KOPT-K1 (cell line): Measurements from ENCODE around the gene CELA1.

Source experiments
- H3K27ac ChIP-seq: fragments of 200-600 bp; sonication (generic); 2 replicates; pipeline ENCODE4 v1.5.1; 2016; ENCODE audit warnings: antibody characterized with exemption, mild to moderate bottlenecking, low read depth, low read length; ENCODE audit not compliant: poor library complexity, severe bottlenecking
- H3K36me3 ChIP-seq: fragments of 200-600 bp; sonication (generic); 2 replicates; pipeline ENCODE4 v1.5.1; 2017; ENCODE audit warnings: antibody characterized with exemption, mild to moderate bottlenecking, low read length, moderate library complexity; ENCODE audit not compliant: insufficient read depth
- H3K9me3 ChIP-seq: fragments of 200-600 bp; sonication (generic); 2 replicates; pipeline ENCODE4 v1.5.1; 2017; ENCODE audit warnings: antibody characterized with exemption, low read length, mild to moderate bottlenecking; ENCODE audit not compliant: insufficient read depth, poor library complexity, severe bottlenecking

CELA1 gene

DNA sequence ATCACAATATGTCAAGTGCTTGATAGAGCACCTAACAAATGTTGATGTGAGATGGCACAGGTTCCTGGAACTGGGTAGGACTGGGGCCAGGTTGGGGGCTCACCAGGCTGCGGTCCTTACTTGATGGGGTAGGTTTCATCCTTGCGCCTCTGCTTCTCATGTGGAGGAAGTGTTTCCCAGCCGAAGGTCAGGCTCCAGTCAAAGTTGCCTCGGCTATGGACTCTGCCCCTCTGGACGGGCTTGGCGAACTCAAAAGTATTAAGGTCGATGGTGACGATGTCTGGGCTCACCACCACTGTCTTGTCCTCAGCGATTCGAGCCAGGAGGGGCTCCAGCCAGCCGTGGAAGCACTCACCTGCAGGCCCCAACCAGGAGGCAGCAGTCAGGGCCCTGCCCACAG is 17.5 kb upstream of the CELA1 start:
- Histone ChIP-seq H3K27ac (no peak overlapping the region), H3K9me3 (no peaks in the 10 kb centered on the region), H3K36me3 (peaks cover 85% of the 10 kb centered on the region)

DNA sequence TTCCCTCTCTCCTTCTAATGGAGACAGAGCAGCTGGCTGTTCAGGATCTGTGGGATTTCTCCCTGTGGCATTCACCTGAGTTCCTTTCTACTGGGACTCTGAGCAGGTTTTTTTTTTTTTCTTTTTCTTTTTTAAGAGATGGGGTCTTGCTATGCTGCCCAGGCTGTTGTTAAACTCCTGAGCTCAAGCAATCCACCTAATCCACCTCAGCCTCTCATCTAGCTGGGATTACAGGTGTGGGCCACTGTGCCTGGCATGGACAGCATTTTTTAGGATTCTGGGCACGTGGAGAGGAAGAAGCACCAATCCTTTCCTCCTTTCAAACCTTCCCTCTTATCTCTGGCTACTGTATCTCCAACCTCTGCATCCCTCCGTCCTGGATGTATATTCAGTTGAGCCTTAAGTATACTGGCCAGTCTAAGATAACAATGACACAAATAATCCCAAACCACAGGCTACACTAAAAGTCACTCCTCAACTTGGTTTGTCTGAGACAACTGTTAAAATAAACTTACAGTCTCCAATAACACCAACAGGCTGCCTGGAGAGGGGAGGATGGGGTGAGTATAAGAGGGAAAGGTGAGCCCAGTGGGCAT is 16.4 kb upstream of the CELA1 start:
- H3K9me3 ChIP-seq, result no peaks in the 10 kb centered on the region
- peaks cover 94% of the 10 kb centered on the region for H3K36me3 ChIP-seq
- no peak overlapping the region for H3K27ac ChIP-seq

DNA sequence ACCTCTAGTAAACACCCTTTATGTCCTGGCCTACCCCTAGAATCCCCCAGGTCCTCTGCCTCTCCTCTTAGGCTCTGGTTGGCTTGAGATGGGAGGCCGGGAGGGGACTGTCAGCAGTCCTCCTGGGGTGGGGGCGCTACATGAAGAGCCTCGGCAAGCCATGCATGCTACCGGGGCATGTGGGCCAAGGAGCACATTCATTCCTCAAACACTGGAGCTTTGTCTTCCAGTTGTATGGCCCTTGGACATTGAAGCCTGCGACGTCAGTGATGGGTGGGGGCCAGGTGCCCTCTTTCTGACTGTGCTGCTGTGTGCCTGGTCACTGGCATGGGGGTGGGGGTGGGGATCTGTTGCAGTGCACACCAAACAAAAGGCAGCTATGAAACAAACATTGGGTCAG is 15.8 kb upstream of the CELA1 start:
- peaks cover 94% of the 10 kb centered on the region for H3K36me3 ChIP-seq
- H3K9me3 ChIP-seq, result no peaks in the 10 kb centered on the region
- H3K27ac ChIP-seq, result no peak overlapping the region

DNA sequence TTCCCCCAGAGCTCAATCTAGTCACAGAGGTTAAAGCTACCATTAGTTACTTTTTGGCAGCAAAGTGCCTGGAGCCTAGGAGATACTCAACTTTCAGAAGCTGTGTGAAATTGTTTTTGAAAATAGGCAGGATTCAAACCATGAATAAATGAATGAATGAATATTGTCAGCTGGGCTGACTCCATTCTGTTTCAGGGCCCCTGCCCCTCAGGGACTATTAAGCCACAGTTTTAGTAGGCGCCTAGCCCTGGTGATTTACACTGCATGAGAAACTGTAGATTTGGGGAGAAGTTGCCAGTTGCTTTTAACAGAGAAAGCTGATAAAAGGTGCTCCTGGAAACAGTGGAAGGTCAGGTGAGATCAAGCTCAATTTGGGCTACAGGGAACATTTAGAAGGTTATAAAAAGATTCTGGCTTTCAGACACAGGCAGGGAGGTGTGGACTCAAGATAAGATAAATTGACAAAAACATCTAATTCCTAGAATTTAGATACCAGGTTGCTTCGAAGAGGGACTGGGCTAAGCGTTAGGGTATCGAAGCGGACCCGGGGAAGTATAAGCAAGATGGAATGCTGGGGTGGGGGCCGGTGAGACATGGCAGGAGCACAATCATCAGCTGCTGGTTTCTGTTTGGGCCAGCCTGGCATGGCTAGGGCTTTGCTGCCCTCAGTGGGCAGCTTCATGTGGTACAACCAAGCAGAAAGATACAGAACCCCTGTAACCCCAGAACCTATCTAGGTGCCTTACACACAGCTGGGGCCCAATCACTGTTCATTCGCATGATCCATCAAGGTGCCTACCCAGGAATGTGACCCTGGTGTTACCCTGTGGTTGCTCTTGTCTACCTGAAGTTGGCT is 14.9 kb upstream of the CELA1 start:
- Histone ChIP-seq H3K27ac (no peak overlapping the region), H3K9me3 (no peaks in the 10 kb centered on the region), H3K36me3 (peaks cover 97% of the 10 kb centered on the region)

DNA sequence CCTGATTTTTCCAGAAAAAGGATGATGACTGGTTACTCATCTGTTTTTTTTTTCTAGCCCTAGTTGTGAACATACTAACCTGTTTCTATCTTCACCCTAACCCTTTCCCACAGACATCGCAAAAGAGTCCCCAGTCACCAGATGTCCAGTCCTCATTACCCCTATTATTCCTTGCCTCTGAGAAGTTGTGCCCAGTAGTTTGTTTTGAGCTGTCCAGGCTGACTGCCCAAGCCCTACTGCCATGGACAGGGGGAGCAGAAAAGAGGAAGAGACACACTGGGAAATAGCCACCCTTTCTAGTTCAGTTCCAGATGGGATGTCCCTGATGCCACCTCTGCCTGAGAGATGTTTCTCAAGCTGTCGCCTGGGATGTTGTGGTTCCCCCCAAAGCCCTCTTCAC is 13.8 kb upstream of the CELA1 start:
- Histone ChIP-seq H3K27ac (no peak overlapping the region), H3K9me3 (no peaks in the 10 kb centered on the region), H3K36me3 (peaks cover 93% of the 10 kb centered on the region)

DNA sequence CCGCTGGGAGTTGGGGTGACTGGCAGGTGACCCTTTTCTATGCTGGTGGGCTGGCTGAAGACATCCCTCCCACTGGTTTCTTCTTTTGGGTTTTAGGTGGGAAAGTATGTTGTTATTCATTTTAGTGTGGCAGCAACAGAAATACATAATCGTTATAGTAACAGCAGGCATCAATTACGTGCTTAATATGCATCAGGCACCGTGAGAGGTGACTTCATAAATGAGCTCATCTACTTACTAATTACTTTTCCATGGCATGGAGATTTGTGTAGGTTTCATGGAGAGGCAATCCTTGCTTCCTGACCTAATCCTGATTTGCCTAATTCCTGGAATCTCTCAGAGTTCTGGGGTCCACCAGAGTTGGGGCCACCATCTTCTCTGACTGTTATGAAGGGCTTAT is 13.4 kb upstream of the CELA1 start:
- Histone ChIP-seq H3K36me3 (peaks cover 93% of the 10 kb centered on the region), H3K9me3 (no peaks in the 10 kb centered on the region), H3K27ac (no peak overlapping the region)

DNA sequence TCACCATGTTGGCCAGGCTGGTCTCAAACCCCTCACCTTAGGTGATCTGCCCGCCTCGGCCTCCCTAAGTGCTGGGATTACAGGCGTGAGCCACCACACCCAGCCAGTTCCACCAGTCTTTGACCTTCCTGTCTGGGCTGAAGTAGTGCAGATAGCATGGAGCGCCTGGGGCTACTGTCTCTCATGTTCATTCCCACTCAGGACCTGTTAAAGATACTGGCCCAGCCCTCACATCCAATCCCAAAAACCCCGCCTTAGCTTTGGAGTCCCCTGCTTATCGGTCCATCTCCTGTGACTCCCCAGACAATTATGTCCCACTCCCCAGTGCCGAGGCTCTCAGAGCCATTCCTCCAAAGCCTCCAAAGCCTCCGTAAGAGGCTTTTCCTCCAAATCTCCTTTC is 12.0 kb upstream of the CELA1 start:
- Histone ChIP-seq H3K36me3 (peaks cover 93% of the 10 kb centered on the region), H3K9me3 (no peaks in the 10 kb centered on the region), H3K27ac (no peak overlapping the region)

DNA sequence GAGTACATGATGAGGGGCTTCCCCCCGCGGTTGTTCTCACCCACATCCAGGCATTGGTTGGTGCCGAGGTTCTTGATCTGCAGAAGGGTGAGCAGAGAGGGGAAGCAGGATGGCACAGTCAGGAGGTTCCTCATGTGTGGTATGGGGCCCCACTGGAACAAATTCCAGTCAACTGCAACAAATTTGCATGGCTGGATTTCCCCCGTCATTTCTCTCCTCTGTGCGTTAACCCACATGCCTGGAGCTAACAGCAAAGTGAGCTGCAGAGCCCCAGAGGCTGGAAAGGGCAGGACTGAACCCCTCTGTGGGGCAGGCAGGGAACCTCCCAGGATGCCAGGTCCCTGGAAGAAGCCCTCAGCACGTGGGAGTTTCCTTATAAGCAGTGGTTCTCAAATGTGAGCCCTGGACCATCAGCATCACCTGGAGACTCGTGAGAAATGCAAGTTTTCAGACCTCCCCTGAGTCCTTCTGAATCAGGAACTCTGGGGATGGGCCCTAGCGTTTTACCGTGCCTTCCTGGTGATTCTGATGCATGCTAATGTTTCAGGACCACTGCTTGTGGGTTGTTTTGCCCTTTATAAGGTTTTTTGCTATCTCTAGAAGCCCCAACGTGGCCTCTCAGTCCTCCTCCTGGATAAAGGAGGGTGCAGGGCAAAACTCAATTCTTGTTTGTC is 11.0 kb upstream of the CELA1 start:
- Histone ChIP-seq H3K36me3 (peaks cover 90% of the 10 kb centered on the region), H3K27ac (no peak overlapping the region), H3K9me3 (no peaks in the 10 kb centered on the region)

DNA sequence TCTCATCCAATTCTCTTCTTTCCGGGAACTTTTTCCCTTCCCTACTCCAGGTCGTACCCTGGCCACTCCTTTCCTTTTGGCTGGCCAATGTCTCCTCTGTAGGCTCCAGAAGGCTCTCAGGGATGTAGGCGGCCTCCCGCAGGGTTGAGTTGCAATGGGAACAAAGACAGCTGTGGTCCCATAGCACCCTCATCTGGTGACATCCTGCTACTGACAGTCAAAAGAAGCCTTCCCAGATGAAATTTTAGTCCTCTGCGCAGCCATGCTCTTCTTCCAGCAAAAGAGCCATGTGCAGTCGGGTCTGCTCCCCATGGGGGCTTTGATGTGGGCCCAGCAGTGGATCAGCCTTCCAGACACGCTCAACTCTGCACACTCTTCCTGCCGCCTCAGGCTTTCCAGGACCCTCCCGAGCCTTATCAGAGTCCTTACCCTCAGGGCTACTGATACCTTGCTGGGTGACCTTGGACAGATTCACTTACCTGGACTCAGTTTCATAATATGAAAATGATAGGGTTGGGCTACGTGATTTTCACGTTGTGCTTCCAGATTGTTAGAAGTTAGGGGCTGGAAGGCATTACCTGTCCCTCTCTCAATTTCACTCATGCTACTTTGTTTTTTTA is 5.5 kb upstream of the CELA1 start:
- H3K27ac ChIP-seq, result no peak overlapping the region
- H3K9me3 ChIP-seq, result no peaks in the 10 kb centered on the region
- H3K36me3 ChIP-seq, result peaks cover 35% of the 10 kb centered on the region; the same call in 1 of the 2 replicates

DNA sequence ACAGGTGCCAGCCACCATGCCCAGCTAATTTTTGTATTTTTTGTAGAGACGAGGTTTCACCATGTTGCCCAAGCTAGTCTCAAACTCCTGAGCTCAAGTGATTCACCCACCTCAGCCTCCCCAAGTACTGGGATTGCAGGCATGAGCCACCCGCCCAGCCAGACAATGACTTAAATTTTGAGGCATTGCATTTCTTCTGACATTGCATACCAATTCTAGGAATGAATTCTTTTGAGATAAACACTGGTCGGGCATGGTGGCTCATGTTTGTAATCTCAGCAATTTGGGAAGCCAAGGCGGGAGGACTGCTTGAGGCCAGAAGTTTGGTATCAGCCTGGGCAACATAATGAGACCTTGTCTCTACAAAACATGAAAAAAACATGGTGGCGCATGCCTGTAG is 2.5 kb upstream of the CELA1 start:
- no peaks in the 10 kb centered on the region for H3K9me3 ChIP-seq
- H3K27ac ChIP-seq, result no peak overlapping the region
- peaks cover 9% of the 10 kb centered on the region; the same call in 1 of the 2 replicates for H3K36me3 ChIP-seq

DNA sequence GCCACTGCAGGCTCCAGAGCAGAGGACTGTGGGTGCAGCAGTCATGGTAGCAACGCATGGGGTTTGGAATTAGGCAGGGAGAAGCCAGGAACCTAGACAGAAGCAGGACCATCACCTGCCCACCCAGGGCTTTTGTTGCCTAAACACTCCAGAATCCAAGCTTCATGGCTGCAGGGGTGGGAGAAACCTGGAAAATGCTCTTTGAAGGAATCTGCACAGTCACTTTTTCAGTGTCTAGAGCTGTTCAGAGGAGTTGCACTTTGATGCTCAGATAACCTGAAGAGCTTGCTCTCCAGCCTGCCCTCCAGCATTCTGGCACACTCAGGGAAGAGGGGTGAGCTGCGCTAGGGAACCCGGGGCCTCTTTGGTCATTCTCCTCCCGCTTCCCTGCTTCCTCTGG is 1.6 kb upstream of the CELA1 start:
- H3K27ac ChIP-seq, result no peak overlapping the region
- H3K36me3 ChIP-seq, result peaks cover under 1% of the 10 kb centered on the region; the same call in 1 of the 2 replicates
- H3K9me3 ChIP-seq, result no peaks in the 10 kb centered on the region

DNA sequence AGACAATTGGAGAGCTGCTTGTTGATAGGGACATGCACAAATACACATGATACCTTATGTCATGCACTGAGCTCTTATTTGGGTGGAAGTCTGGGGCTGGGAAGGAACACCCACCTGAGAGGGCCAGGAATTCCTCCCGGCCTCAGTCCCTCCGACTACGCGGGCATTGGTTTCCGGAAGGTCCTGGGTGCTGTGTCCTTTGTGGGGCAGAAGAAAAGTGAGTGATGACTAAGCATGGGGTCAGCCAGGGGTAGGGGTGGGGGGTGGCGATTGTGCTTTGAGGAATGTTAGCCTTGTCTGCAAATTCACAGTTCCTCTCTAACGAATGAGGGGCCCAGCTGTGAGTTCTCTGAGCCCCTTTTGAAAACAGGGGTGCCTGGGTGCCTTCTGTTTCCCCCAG is 798 bp downstream of the CELA1 start:
- no peaks in the 10 kb centered on the region for H3K9me3 ChIP-seq
- no peaks in the 10 kb centered on the region for H3K36me3 ChIP-seq
- no peak overlapping the region for H3K27ac ChIP-seq

DNA sequence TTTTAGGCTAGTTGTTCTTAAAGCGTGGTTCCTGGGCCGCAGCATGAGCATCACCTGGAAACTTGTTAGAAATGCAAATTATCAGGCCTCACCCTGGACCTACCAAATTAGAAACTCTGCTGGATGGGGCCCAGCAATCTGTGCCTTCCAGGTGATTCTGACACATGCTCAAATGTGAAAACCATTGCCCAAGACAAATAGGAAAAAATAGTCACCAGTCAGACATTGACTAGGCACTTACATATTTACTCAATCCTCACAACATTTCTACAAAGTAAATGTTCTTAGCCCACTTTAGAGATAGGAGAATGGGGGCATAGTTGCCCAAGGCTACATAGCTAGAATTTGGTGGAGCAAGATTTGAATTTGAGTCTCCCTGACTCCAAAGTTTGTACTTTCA is 3.3 kb downstream of the CELA1 start:
- no peak overlapping the region for H3K27ac ChIP-seq
- no peaks in the 10 kb centered on the region for H3K36me3 ChIP-seq
- H3K9me3 ChIP-seq, result no peaks in the 10 kb centered on the region

DNA sequence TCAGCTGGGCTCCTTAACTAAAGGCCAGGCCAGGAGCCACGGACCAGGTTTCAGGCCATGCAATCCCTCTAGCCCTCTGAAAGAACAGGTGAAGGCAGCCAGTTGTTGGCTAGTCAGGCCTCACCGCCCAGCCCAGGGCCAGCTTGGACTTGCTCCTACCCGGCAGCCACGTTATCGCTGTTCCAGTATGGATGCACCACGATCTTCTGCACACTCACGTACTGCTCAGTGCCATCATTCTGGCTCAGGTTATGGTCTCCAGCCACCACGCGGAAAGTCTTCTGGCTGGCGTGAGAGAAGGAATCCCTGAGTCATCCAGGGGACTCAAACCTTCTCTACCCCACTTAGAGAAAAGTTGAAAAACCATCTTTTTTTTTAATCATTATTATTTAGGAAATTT is 4.1 kb downstream of the CELA1 start:
- H3K36me3 ChIP-seq, result no peaks in the 10 kb centered on the region
- H3K9me3 ChIP-seq, result no peaks in the 10 kb centered on the region
- H3K27ac ChIP-seq, result no peak overlapping the region
